AG09309 (cell line): ENCODE results near the gene TNFAIP8L2.

Experiments used
- DNase-seq: peaks from one replicate; pipeline ENCODE4 v3.0.0-alpha.2; 2010; ENCODE audit warnings: low read depth
- H3K4me3 ChIP-seq: 2 replicates; pipeline ENCODE4 v1.5.1; 2011; ENCODE audit warnings: mild to moderate bottlenecking, low read depth, low read length, moderate library complexity; ENCODE audit not compliant: control insufficient read depth
- CTCF ChIP-seq: IDR thresholded peaks from 2 replicates; pipeline ENCODE4 v1.5.1; 2011; ENCODE audit warnings: mild to moderate bottlenecking, low read depth, low read length, inconsistent platforms; ENCODE audit not compliant: insufficient read depth, control insufficient read depth; ENCODE audit errors: missing control alignments

The TNFAIP8L2 gene

GRCh38 chr1:151156515-151156819 lies at the start of gene TNFAIP8L2:
TSS of gene TNFAIP8L2 (plus strand) at chr1:151156649. CDS start at chr1:151158698, 2,049 bp downstream.
- TF ChIP-seq CTCF, result no peak
- H3K4me3 ChIP-seq, result no peak within 1 kb of the TSS
- no peak for DNase-seq

DNA sequence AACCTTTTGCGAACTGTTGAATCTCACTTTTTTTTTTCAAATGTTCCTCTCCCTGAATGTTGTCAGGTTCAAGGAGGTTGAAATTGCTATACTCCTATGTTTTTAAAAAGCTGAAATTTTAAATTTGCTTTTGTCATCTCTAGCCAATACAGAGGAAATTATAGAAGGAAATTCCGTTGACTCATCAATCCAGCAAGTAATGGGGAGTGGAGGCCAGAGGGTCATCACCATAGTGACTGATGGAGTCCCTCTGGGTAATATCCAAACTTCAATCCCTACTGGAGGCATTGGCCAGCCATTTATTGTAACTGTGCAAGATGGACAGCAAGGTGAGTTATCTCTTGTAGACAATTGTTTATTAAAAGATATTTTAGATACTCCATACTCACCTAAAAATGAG lies 49.6 kb upstream of the TNFAIP8L2 start:
- TF ChIP-seq CTCF, result no peak
- no peak overlapping the region for H3K4me3 ChIP-seq
- DNase-seq, result no peak

DNA sequence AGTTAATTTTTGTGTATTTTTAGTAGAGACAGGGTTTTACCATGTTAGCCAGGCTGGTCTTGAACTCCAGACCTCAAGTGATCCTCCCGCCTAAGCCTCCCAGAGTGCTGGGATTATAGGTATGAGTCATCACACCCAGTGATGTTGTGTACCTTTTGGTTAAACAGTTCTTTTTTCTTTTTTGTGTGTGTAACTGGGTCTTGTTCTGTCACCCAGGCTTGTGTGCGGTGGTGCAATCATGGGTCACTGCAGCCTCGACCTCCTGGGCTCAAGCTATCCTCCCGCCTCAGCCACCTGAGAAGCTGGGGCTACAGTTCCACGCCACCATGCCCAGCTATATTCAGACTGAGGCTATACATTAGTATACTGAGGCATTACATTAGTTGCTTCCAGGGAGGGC lies 48.1 kb upstream of the TNFAIP8L2 start:
- TF ChIP-seq CTCF, result no peak
- DNase-seq, result no peak

DNA sequence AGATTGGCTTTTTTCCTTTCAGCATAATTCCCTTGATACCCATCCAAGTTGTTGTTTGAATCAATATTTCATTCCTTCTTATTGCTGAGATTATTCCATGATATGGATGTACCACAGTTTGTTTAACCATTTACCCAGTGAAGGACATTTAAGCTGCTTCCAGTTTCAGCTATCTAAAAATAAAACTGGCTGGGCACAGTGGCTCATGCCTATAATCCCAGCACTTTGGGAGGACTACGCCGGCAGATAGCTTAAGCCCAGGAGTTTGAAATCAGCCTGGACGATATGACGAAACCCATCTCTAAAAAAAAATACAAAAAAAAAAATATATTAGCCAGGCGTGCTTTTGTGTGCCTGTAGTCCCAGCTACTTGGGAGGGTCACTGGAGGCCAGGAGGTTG lies 42.6 kb upstream of the TNFAIP8L2 start:
- no peak for TF ChIP-seq CTCF
- no peak for DNase-seq
- no peak overlapping the region for H3K4me3 ChIP-seq

More for the DNA sequence above, 48.1 kb upstream of the TNFAIP8L2 start:
- no peak overlapping the region for H3K4me3 ChIP-seq

GRCh38 chr1:151124763-151125403 lies 31.6 kb upstream of the TNFAIP8L2 start:
- H3K4me3 ChIP-seq, result no peak overlapping the region
- TF ChIP-seq CTCF, result no peak
- no peak for DNase-seq

GRCh38 chr1:151128800-151129199 lies 27.6 kb upstream of the TNFAIP8L2 start:
- H3K4me3 ChIP-seq, result no peak overlapping the region
- no peak for DNase-seq
- no peak for TF ChIP-seq CTCF

DNA sequence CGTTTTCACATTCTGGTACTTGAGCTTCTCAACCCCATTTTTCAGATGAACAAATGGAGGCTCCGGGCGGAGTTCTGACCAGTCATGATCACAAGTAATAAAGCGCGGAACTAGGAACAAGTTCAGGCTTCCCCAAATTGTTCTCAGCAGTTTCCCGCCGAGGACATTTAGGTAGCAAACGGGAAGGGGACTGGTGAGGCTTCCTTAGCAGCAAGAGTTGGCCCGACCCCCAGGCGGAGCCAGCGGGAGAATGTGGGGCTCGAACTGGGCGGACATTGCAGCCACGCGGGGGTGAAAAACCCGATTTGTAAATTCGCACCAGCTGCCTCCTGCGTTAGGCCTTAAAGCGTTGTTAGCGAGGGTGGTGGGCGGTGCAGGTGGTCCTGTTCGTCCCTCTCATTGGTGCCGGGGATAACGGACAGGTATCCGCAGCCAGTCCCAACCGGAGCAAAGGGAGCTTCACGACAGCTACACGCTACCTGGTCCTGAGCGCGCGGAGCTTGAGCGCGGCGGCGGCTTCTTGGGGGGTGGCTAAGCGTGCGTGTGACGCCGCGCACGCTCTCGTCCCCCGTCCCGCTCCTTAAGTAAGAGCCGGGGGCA lies 25.4 kb upstream of the TNFAIP8L2 start:
- DNase-seq, result peak; percentile 23
- H3K4me3 ChIP-seq, result peak overlapping the region; percentile 36

More for the DNA sequence above, 25.4 kb upstream of the TNFAIP8L2 start:
- TF ChIP-seq CTCF, result no peak
